BJ (cell line): ENCODE data around the gene SSC4D. TPM values are rescaled to one million over a fixed set of nuclear protein-coding genes. Genes with fewer than 3 reads are reported as not detected.
"Not testable (repeated sequence)": the region's sequence is repeated elsewhere in the genome, so short reads cannot be mapped to it uniquely, and the experiment has no call there.

Source experiments
- CTCF ChIA-PET: fragments of 350-600 bp; formaldehyde crosslinking; extraction: SDS; loops from one replicate; lab custom pipeline; 2021; ENCODE audit warnings: antibody characterized with exemption, inconsistent platforms; lab: Yijun Ruan, JAX
- POLR2A ChIA-PET: fragments of 300-600 bp; sonication (Branson Sonifier 250); formaldehyde crosslinking; extraction: SDS; loops from one replicate; lab custom pipeline; 2021; ENCODE audit warnings: antibody characterized with exemption; lab: Charles Lee
- DNase-seq: peaks from one replicate; pipeline ENCODE4 v3.0.0-alpha.2; 2011; ENCODE audit warnings: low read depth
- H3K27me3 ChIP-seq: 2 replicates; pipeline ENCODE4 v1.6.0; 2011; ENCODE audit warnings: low read length; ENCODE audit not compliant: control insufficient read depth, insufficient read depth
- H3K36me3 ChIP-seq: 2 replicates; pipeline ENCODE4 v1.5.1; 2011; ENCODE audit warnings: low read length; ENCODE audit not compliant: control insufficient read depth, insufficient read depth
- H3K4me3 ChIP-seq: 2 replicates; pipeline ENCODE4 v1.5.1; 2011; ENCODE audit warnings: low read depth, mild to moderate bottlenecking, control low read depth, low read length
- polyA minus RNA-seq: library from RNA; depleted of rRNA, polyadenylated mRNA; stranded (reverse); fragments of >200 nt; gene quantifications from 2 replicates; pipeline ENCODE4 v1.2.3, GENCODE V29; 2011; rRNA and poly(A)+ RNA removed
- polyA plus RNA-seq: library from polyadenylated mRNA; depleted of rRNA; stranded (reverse); fragments of >200 nt; gene quantifications from 2 replicates; pipeline ENCODE4 v1.2.3, GENCODE V29; 2011; rRNA removed
- TF ChIP-seq, protein P1 (sequence below): IDR thresholded peaks from 2 replicates; pipeline ENCODE4 v1.5.1; 2011; ENCODE audit warnings: low read depth, mild to moderate bottlenecking, control low read depth, inconsistent platforms, low read length, moderate library complexity; ENCODE audit not compliant: insufficient read depth

The SSC4D gene
- 0.71 and 0.92 TPM in 2 replicates for polyA plus RNA-seq
- 0.24 and 0.46 TPM in 2 replicates for polyA minus RNA-seq

DNA sequence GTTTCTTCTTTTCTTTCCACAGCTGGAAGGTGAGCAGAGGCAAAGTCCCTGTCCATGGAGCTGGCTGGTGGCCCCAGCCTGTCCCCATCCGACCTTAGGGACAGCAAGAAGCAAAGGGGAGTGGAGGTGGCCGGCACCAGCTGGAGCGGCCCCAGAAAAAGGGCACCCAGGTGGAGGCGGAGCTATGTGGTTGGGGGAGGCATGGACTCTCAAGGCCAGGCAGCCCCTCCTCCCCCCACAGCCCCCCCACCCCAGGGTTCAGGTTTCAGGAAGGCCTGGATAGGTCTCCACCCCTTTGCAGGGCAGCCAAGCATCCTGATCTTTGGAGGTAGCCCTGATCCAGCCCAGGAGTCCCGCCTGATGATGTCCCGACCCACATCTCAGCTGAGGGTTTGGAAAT, at the start of gene SSC4D:
Gene SSC4D, minus strand, starts transcription at position 161 of the 400 bp plus-strand sequence. CDS start 5,258 bp downstream, outside the sequence.
- TF ChIP-seq, protein P1, sequence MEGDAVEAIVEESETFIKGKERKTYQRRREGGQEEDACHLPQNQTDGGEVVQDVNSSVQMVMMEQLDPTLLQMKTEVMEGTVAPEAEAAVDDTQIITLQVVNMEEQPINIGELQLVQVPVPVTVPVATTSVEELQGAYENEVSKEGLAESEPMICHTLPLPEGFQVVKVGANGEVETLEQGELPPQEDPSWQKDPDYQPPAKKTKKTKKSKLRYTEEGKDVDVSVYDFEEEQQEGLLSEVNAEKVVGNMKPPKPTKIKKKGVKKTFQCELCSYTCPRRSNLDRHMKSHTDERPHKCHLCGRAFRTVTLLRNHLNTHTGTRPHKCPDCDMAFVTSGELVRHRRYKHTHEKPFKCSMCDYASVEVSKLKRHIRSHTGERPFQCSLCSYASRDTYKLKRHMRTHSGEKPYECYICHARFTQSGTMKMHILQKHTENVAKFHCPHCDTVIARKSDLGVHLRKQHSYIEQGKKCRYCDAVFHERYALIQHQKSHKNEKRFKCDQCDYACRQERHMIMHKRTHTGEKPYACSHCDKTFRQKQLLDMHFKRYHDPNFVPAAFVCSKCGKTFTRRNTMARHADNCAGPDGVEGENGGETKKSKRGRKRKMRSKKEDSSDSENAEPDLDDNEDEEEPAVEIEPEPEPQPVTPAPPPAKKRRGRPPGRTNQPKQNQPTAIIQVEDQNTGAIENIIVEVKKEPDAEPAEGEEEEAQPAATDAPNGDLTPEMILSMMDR = no peak
- no peak for DNase-seq
- no peaks in the 10 kb centered on the region; the same call in 1 of the 2 replicates for H3K27me3 ChIP-seq
- POLR2A ChIA-PET = no interaction called here
- no peak within 1 kb of the TSS for H3K4me3 ChIP-seq
- no peaks in the 10 kb centered on the region for H3K36me3 ChIP-seq
- CTCF ChIA-PET = interaction anchor here (0.6 kb wide), 2 partner anchors 14 to 38 kb away, joined by 3 to 5 read pairs; no protein-coding TSS in a partner anchor

DNA sequence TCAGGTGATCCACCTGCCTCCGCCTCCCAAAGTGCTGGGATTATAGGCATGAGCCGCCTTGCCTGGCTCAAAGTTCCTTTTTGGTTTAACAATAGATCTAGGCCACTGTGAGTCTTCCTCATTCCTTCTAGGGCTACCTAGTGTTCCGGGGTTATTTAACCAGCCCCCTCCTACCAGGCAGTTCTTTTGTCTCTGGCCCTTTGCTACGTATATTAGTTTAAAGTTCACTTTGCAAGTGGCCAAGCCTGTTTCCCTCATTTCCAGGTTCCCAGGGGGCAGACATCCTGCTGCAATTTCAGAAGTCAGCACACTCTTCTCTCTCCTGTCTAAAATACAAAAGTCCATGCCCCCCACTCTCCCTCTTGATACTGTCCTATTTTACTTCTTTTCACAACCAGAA, 49.0 kb upstream of the SSC4D start:
- CTCF ChIA-PET, H3K36me3 ChIP-seq, H3K4me3 ChIP-seq, DNase-seq, POLR2A ChIA-PET, H3K27me3 ChIP-seq: not testable (repeated sequence)

DNA sequence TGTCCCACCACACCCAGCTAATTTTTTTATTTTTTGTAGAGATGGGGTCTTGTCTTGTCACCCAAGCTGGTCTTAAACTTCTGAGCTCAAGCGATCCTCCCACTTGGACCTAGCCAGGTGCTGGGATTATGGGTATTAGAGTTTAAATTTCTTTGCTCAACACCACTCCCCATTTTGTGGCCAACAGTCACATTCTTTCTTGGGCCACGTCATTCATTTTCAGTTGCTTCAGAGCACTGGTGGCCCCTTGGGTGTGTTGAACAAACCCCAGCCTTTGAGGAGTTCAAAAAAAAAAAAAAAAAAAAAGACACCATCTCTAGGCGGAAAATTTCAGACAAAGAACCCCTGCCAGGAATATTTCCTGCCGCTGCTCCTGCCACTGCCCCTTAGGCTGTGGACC, 47.5 kb upstream of the SSC4D start:
- CTCF ChIA-PET, POLR2A ChIA-PET: not testable (repeated sequence)

DNA sequence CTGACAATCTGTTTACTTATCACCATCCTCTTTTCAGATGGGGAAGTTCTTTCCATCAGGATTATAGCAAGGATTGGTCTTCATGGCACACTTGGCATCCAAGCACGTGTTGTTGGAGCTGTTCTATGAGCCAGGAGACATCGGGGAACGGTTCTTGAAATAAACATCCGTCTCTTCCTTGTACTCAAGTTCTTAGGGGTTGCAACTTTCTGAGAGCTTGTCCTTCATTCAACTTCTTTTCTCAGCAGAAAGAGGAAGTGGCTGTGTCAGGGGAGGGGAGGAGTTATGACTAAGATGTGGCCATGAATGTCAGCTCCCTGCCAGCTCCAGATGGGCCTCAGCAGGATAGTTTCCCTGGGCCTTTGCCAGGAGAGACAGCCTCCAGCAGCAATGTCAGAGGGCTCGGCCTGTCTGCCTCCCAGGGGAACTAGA, 36.1 kb upstream of the SSC4D start:
- CTCF ChIA-PET, H3K36me3 ChIP-seq: not testable (repeated sequence)
- peak; percentile 30 for DNase-seq

More for the DNA sequence above, 47.5 kb upstream of the SSC4D start:
- H3K4me3 ChIP-seq, H3K36me3 ChIP-seq, DNase-seq, H3K27me3 ChIP-seq: not testable (repeated sequence)

DNA sequence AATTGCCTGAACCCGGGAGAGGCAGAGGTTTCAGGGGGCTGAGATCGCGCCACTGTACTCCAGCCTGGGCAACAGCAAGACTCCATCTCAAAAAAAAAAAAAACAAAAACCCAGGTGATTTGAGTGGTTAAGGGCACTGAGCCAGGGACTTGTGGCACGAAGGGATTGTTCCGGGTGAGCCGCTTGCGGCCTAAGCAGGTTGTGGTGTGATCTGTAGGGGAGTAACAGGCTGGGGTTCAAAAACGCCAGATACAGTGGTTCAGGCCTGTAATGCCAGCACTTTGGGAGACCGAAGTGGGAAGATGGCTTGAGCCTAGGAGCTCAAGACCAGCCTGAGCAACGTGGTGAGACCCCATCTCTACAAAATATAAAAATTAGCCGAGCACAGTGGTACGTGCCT, 34.3 kb upstream of the SSC4D start:
- CTCF ChIA-PET, POLR2A ChIA-PET, H3K36me3 ChIP-seq, H3K27me3 ChIP-seq, H3K4me3 ChIP-seq, DNase-seq: not testable (repeated sequence)

More for the DNA sequence above, 36.1 kb upstream of the SSC4D start:
- POLR2A ChIA-PET, H3K4me3 ChIP-seq, H3K27me3 ChIP-seq: not testable (repeated sequence)

DNA sequence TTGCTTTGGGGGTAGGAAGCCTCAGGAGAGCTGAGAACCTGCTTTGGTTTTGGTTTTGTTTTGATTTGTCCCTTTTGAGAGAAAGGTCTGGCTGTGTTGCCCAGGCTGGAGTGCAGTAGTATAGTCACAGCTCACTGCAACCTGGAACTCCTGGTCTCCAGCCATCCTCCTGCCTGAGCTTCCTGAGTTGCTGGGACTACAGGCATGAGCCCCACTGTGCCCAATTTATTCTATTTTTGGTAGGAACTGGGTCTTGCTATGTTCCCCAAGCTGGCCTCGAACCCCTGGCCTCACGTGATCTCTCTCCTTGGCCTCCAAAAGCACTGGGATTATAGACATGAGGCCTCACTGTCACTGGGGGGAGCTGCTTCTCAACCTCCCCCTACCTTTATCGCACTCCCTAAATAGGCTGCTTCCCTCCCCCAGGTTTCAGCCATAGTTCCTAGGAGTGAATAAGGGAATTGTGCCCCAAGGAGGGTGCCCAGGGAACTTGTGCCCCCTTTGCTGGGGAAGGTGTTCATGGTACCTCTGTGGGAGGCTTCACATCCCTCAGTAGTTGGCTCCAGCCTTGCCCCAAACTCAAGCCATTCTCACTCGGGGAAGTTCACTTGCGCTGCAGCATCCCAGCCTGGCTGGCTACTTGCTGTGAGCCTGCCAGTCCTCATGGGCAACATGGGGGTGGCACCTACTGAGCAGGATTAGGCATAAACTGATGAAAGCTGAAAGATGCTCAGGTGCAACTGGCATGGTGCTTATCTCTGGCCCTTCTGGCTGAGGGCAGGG, 33.4 kb upstream of the SSC4D start:
- H3K27me3 ChIP-seq, H3K4me3 ChIP-seq, POLR2A ChIA-PET, CTCF ChIA-PET, H3K36me3 ChIP-seq, DNase-seq: not testable (repeated sequence)

DNA sequence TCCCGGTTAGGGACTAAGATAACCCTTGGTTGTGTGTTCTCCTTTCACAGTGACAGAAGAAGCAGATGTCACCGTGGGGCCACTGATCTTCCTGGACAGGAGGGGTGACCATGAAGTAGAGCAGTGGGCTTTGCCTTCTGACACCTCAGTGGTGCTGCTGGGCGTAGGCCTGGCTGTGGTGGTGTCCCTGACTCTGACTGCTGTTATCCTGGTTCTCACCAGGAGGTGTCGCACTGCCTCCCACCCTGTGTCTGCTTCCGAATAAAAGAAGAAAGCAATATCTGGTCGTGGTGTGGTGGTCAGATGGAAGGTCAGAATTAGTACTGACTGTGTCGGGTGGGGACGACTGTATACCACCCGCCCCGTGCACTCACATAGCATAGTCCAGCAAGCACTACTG, 32.3 kb upstream of the SSC4D start:
- H3K4me3 ChIP-seq, H3K27me3 ChIP-seq, POLR2A ChIA-PET, DNase-seq, CTCF ChIA-PET, H3K36me3 ChIP-seq: not testable (repeated sequence)

DNA sequence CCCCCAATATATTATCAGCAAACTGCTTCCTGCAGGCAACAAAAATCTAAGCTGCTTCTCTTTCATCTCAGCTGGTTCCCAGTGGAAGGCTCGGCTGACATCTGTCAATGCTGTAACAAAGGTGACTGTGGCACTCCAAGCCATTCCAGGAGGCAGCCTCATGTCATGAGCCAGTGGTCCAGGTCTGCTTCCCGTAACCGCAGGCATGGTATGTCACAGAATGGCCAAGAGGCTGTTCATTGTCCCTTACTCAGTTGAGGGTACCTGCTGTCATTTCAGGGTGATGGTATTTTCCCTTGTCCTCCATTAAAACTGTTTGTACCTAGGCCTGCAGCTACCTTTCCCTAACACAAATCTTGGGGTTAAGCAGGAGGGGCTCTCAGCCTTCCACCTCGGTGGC, 30.9 kb upstream of the SSC4D start:
- H3K27me3 ChIP-seq, DNase-seq, H3K4me3 ChIP-seq, POLR2A ChIA-PET, H3K36me3 ChIP-seq, CTCF ChIA-PET: not testable (repeated sequence)

DNA sequence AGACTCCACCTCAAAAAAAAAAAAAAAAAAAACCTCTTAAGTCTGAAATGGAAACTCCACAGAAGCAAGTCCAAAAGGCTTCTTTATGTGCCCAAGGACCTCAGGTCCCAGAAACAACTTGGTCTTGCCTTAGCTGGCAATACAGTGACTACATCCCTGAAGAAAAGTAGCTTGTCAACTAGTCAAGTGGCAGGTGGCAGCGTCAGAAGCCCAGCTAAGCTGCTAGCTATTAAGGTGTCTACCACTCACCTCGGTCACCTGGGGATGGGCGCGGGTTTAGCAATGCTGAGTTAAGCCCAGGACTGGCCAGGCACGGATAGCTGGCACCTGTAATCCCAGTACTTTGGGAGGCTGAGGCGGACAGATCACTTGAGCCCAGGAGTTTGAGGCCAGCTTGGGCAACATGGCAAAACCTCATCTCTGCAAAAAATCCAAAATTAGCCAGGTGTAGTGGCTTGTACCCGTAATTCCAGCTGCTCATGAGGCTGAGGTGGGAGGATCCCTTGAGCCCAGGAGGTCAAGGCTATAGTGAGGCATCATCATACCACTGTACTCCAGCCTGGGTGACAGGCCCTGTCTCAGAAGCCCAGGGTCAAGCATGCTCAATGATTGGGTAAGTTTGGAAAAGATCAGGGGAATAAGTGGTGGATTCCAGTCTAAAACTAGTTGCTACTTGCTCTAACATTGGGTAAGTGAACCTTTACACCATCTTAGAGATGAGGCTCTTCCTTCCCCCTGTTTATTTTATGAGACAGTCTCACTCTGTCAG, 29.8 kb upstream of the SSC4D start:
- H3K27me3 ChIP-seq, POLR2A ChIA-PET, H3K36me3 ChIP-seq, H3K4me3 ChIP-seq, CTCF ChIA-PET, DNase-seq: not testable (repeated sequence)
